GM19193 (cell line): Measurements from ENCODE around the gene GRIK2.

Experiments
- POLR2A ChIP-seq: IDR thresholded peaks from 4 replicates; pipeline ENCODE4 v1.6.1; 2011; ENCODE audit not compliant: insufficient read depth, insufficient read length; ENCODE audit errors: extremely low read depth

Gene GRIK2

DNA sequence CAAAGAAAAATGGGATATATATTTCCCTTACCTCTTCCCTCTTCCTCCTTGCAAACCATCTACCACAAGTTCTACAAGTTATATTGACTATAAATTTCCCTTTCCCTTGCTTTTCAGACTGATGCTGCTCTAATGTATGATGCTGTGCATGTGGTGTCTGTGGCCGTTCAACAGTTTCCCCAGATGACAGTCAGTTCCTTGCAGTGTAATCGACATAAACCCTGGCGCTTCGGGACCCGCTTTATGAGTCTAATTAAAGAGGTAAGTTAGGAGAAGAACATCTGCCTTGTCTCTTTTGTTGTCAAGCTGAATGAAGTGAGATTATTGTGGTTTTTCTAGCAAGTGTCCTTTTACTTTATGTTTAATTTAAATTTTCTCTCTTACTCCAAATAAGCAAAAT is 406.0 kb downstream of the GRIK2 start:
- no peak for TF ChIP-seq POLR2A

DNA sequence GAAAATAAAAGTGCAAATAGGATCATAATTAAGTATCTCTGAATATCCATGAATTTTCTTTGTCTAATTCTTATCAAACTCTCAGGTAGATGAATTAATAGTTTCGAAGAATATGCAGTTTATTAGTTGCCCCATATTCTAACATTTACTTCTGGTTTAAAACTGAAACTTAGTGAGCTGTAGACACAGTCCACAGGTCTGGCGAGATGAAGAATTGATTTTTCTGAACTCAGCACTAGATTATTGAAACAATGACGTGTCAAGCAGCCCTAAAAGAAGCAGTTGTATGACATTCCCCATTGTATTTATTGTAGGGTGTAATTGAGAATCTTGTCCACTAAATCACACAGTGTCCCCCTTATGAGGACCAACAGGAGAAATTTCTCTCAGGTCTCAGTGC is 407.1 kb downstream of the GRIK2 start:
- TF ChIP-seq POLR2A, result no peak

DNA sequence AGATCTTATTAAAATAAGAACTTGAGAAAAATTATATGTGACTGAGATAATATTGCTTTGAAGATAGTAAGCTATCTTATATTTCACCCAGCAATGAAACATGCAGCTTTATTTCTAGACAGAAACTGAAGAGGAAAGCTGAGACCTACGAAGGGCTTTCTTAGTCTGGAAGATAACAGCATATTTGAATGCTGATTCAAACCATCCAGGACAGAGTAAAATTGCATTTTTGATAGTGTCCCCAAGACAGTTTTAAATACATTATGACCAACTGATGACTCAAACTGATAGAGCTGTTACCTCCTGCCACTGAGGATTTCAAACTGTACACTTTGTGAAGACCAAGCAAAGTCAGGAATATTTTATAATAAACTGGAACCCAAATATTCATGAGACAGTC is 409.6 kb downstream of the GRIK2 start:
- TF ChIP-seq POLR2A, result no peak

DNA sequence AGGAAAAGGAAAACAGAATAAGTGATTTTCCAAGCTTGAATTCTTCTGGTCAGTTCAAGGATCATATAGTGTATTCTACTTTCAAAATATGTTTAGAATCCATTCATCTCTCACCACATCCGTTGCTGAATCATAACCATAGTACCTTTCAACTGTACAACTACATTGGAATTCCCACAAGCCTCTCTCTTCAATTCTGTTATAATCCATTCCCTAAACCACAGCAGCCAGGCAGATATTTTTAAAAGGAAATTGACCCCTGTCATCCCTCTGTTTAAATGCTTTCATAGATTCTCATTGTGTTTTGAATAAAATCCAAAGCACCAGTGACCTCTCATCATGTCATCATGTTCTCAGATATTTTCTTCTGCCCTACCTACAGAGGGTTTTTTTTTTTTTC is 412.7 kb downstream of the GRIK2 start:
- no peak for TF ChIP-seq POLR2A

DNA sequence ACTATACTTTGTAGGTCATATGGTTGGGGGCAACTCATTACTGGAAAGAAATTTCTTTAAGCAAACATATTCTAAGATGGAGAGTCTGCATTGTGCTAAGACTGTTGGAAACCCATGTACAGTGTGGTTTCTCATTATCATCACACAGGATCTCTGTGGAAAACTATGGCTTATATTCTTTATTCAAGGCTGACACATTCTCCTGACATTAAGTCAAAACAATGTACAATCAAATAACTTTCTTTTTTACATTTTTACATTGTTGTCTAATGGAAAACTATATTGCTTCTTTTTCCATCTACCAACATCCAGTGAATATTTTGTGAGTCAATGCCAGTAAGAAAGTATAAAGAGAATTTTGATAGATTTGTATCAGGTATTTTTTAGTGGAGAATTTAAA is 417.6 kb downstream of the GRIK2 start:
- TF ChIP-seq POLR2A, result no peak

DNA sequence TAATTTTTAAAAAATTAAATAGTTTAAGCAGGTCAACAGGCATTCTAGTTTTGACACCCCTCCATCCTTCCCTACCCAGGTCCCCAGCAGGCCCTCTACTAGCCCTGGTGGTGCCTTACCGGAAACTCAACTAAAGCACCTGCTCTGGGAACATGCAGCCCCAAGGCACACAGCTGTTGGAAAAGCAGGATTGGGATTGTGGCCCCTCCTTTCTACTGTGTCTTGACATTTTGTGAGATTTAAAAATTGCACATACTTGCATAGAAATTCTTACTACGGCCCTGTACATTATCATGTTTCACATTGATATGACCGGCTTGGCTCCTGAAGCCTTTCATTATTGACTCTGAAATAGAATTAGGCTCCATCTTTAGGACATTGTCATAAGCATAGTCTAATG is 423.2 kb downstream of the GRIK2 start:
- no peak for TF ChIP-seq POLR2A

DNA sequence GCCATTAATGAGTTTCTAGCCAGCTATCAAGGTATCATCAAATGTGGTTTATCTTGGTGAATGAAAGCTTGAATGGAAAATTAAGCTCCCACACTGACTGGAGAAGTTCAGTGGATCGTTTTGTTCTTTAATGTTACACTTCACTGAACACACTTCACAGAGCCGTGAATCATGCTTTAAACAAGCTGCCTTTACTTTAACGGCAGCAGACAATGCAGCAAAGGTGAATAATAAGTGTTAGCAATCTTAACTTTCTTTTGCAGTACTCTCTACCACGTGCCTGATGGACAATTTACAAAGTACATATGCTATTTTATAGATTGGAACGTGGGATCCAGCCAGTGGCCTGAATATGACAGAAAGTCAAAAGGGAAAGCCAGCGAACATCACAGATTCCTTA is 424.5 kb downstream of the GRIK2 start:
- no peak for TF ChIP-seq POLR2A

DNA sequence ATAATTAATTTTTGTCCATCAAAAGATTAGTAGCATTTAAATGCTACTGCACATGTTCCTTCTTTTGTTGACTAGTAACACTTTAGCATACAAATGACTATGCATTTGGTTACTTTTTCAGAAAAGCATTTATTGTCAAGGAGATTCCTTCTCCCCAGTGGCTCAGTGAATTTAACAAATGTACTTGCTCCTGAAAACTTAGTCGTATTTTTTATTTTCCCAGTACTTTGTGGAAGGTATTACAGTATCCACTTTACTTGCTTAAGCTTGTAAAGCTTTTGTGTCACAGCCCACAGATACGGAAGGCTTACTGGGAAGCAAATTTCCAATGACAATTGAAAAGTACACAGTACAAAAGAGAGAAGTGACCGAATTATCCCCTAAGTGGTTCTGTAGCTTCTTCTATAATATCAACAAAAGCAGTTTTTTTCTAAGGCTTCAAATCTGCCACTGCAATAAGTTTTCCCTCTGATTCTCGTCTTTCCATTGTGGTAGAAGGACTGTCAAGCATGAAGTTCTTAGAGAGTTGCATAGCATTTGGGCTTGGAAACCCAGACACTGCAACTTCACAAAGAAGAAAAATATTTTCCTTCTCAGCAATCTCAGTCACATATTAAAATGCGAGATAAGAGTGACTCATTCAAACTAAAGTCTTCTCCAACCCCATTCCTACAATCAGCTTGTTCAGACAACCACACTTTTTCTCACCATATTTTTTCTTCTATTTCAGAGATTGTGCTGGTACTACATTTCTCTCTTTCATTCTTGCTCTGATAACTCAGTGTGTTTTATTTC is 431.2 kb downstream of the GRIK2 start:
- TF ChIP-seq POLR2A, result no peak

DNA sequence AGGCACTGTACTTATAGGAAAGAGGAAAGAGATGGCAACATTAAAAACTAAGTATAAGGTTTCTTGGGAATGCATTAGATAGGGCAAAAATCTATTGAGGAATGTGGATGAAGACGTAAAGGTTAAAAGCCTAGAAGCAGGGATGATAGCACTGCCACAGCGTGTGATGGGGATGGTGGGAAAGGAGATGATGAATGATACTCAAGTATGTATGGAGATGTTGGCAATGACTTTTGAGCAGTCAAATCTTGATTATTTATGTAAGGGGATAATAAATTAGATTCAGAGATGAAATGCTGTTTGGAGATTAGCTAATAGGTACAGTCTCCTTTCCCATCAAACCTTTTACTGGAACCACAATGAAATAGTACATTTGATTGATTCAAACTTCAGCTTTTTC is 432.8 kb downstream of the GRIK2 start:
- no peak for TF ChIP-seq POLR2A

DNA sequence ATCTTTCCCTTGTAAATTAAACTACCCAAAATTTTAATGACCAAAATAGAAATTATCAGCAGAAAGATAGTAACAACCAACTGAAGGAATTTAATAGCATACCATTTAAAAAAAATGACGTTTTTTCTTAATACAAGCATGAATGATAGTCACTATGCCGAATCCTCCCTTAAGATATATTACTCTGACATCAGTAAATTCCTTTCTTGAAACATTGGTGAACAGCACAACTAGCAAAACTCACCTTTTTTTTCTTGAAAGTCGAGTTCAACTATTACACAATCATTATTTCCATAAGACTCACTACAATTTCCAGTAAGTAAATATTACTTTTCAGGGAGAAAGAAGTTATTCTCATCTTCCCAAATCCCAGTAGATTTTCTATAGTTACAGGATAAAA is 433.2 kb downstream of the GRIK2 start:
- no peak for TF ChIP-seq POLR2A

DNA sequence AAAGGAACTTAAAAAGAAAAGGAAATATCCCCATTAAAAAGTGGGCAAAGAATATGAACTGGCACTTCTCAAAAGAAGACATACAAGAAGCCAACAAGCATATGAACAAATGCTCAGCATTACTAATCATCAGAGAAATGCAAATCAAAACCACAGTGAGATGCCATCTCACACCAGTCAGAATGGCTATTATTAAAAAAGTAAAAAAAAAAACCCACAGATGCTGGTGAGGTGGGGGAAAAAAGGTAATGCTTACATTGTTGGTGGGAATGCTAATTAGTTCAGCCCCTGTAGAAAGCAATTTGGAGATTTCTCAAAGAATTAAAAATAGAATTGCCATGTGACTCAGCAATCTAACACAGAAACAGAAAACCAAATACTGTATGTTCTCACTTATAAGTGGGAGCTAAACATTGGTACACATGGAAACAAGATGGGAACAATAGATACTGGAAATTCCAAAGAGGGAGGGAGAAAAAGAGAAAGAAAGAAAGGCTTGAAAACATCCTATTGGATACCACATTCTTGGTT is 437.1 kb downstream of the GRIK2 start:
- TF ChIP-seq POLR2A, result no peak

DNA sequence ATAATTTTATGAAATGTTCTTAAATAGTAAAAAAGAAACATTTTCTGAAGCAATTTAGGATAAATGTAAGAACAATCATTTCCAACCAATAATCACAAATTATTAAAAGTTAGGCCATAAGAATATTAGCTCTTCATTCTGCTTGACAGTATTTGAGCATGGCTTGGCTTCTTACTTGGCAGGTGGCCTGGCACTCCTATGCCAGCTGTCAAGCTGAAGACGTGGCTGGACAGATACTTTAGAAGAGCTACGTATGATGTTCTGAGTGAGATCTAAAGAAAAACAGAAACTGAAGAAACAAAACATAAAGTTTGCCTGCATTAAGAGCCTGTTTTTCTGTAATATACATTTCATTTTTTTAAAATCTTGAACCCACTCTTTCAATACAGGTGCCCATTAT is 438.9 kb downstream of the GRIK2 start:
- no peak for TF ChIP-seq POLR2A

DNA sequence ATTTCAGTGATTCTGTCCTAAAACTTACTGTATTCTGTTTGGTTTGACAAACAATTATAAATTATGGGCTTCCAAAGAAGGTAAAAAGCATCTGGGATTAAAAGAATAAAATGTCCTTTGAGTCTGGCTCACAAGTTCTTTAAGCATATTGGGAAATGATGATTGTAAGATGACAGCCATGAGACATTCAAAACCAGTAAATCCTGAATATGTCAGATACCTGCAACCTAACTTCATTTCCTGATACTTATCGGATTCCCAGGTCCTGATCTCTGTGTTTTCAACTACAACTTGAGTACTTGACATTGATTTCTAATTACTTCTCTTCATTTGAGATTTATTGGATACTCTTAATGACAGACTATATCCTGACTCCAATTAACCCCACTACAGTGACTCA is 446.6 kb downstream of the GRIK2 start:
- TF ChIP-seq POLR2A, result no peak

DNA sequence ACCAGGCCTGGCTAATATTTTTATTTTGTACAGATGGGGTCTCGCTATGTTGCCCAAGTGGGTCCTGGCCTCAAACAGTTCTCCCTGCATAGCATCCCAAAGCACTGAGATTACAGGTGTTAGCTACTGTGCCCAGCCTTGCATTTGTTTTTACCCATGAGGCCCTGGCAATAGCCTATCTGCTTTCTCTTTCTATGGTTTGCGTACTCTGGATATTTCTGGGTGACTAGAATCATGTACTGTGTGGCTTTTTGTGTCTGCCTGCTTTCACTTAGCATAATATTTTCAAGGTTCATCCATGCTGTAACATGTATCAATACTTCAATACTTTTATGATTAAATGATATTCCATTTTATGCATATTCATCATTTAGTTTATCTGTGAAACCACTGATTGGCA is 451.7 kb downstream of the GRIK2 start:
- TF ChIP-seq POLR2A, result no peak

DNA sequence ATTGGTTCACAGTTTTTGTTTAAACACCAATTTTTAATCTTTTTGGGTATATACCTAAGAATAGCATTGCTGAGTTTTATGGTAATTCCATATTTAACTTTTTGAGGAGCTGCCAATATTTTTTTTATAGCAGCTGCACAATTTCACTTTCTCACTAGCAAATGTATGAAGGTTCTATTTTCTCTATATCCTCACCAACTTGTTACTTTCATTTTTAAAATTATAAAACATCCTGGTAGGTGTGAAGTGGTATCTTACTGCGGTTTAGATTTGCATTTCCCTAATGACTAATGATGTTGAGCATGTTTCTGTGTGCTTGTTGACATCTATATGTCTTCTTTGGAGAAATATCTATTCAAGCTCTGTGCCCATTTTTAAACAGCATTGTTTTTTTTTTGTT is 452.1 kb downstream of the GRIK2 start:
- no peak for TF ChIP-seq POLR2A

DNA sequence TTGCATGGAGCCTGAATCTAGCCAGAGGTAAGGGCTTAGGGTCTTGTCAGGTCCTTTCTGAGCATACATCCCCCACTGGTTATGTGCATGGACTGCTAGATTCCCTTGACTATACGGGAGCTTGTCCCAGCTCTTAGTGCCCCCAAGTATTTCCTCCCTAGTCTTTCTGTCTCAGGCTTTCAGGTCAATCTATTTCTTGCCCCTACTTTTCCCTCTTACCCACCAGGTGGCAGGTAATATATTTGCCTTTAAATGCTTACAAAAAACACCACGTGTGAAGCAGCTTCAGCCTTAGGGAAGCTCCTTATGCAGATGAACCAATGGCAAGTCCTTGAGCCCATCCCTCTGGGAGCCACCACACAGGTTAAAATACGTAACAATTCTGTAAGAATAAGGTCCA is 454.2 kb downstream of the GRIK2 start:
- no peak for TF ChIP-seq POLR2A

DNA sequence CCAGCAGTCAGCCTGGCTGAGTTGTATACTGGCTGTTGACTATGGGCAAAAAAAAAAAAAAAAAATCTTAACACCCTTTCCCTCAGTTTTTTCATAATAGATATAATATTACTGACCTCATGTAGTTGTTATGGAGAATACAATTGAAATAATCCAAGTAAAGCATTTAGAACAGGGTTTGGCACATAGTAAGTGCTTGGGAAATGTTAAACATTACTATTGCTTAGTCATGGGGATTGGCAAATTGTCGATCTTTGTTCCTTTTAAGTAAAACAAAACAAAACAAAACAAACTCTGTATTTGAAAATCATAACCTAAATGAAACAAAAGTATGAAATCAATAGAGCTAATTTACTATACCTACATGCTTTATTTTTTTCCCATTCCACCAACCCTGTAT is 458.4 kb downstream of the GRIK2 start:
- no peak for TF ChIP-seq POLR2A
